GM12878 (cell line): Measurements from ENCODE around the gene ZNF366. TPM values are rescaled to one million over a fixed set of nuclear protein-coding genes. Genes with fewer than 3 reads are reported as not detected.

Source experiments
- ATAC-seq: fragments of 200-7000 bp; cut with Tn5 transposase; 3 replicates; pipeline ENCODE4 v1.9.1; 2020; ENCODE audit warnings: mild to moderate bottlenecking, moderate library complexity
- BruUV-seq: library from RNA; stranded (reverse); fragments of 400-500 nt; replicated peaks from 2 replicates; lab custom pipeline; 2021; lab: Mats Ljungman, UMichigan
- CTCF ChIA-PET: fragments of 300-600 bp; sonication (Branson Sonifier 250); formaldehyde crosslinking; extraction: SDS; loops from one replicate; lab custom pipeline; 2021; ENCODE audit warnings: inconsistent platforms; lab: Yijun Ruan, JAX
- POLR2A ChIA-PET: fragments of 350-600 bp; formaldehyde crosslinking; extraction: SDS; loops from one replicate; lab custom pipeline; 2021; ENCODE audit warnings: inconsistent platforms; lab: Charles Lee
- RAD21 ChIA-PET: fragments of 300-600 bp; sonication (Branson Sonifier 250); formaldehyde crosslinking; loops from one replicate; lab custom pipeline; 2023; ENCODE audit warnings: antibody characterized with exemption; ENCODE audit not compliant: unreplicated experiment; lab: Charles Lee
- SMC1A ChIA-PET: fragments of 300-600 bp; sonication (Branson Sonifier 250); formaldehyde crosslinking; loops from one replicate; lab custom pipeline; 2023; ENCODE audit not compliant: unreplicated experiment, uncharacterized antibody; lab: Charles Lee
- DNase-seq: peaks from one replicate; pipeline ENCODE4 v3.0.0-alpha.2; 2011; ENCODE audit warnings: low read depth, low spot score
- FAIRE-seq: peaks from 3 replicates; lab custom pipeline; 2011; peaks lifted over from hg19 to GRCh38; lab: Jason Lieb, UNC
- H2AFZ ChIP-seq: 2 replicates; pipeline ENCODE4 v1.6.0; 2011; ENCODE audit warnings: low read depth, low read length, control low read depth; ENCODE audit not compliant: control insufficient read depth
- H3K27ac ChIP-seq: 2 replicates; pipeline ENCODE4 v1.5.1; 2011; ENCODE audit warnings: control low read depth; ENCODE audit not compliant: control insufficient read depth, insufficient read depth
- H3K27me3 ChIP-seq, 2 experiments: replicated peaks in 1 of 2; 2 replicates each; pipeline versions ENCODE4 v1.6.0 to v1.6.1; 2011; ENCODE audit warnings: low read length in 1 of 2; ENCODE audit not compliant: control insufficient read depth in 2 of 2, insufficient read depth in 2 of 2
- H3K36me3 ChIP-seq, 2 experiments: 2 replicates each; pipeline ENCODE4 v1.5.1; 2011; ENCODE audit warnings: low read length in 1 of 2; ENCODE audit not compliant: control insufficient read depth in 2 of 2, insufficient read depth in 2 of 2
- H3K4me1 ChIP-seq: 2 replicates; pipeline ENCODE4 v1.6.1; 2011; ENCODE audit warnings: mild to moderate bottlenecking, low read length, moderate library complexity, mixed read lengths; ENCODE audit not compliant: control insufficient read depth, insufficient read depth
- H3K4me2 ChIP-seq: 2 replicates; pipeline ENCODE4 v1.6.0; 2011; ENCODE audit warnings: control low read depth; ENCODE audit not compliant: control insufficient read depth, insufficient read depth
- H3K4me3 ChIP-seq: fragments of 200-600 bp; sonication (generic); 2 replicates; pipeline ENCODE4 v1.5.1; 2016
- H3K79me2 ChIP-seq: 2 replicates; pipeline ENCODE4 v1.6.0; 2011; ENCODE audit warnings: low read length; ENCODE audit not compliant: control insufficient read depth, insufficient read depth
- H3K9ac ChIP-seq: 2 replicates; pipeline ENCODE4 v1.8.0; 2011; ENCODE audit warnings: low read length, control low read depth, mixed read lengths; ENCODE audit not compliant: control insufficient read depth, insufficient read depth
- H3K9me3 ChIP-seq: replicated peaks from 3 replicates; pipeline ENCODE4 v1.5.1; 2011; ENCODE audit warnings: mild to moderate bottlenecking, low read length; ENCODE audit not compliant: control insufficient read depth, insufficient read depth
- H4K20me1 ChIP-seq: 2 replicates; pipeline ENCODE4 v1.6.0; 2011; ENCODE audit not compliant: control insufficient read depth, insufficient read depth
- CTCF ChIP-seq, 3 experiments: IDR thresholded peaks in 2 of 3; conservative IDR thresholded peaks in 1 of 3; 2 replicates each; pipeline ENCODE4 v1.5.1; 2011; ENCODE audit warnings: low read depth in 3 of 3, low read length in 3 of 3, mild to moderate bottlenecking in 3 of 3, control low read depth in 2 of 3, moderate library complexity in 2 of 3, inconsistent platforms in 1 of 3, mixed read lengths in 1 of 3; ENCODE audit not compliant: control insufficient read depth in 2 of 3, insufficient read depth in 1 of 3; ENCODE audit errors: extremely low read depth in 1 of 3
- CUX1 ChIP-seq: IDR thresholded peaks from 2 replicates; pipeline ENCODE4 v1.6.1; 2012; ENCODE audit warnings: improper control_type of control experiment, low read depth, low read length; ENCODE audit not compliant: insufficient replicate concordance
- IKZF1 ChIP-seq: fragments of 450-650 bp; conservative IDR thresholded peaks from 2 replicates; pipeline ENCODE4 v1.6.1; 2017; ENCODE audit warnings: antibody characterized with exemption, mild to moderate bottlenecking
- IKZF2 ChIP-seq, 2 experiments: fragments of 450-650 bp; IDR thresholded peaks; 2 replicates each; pipeline ENCODE4 v1.6.1; 2017; ENCODE audit warnings: mild to moderate bottlenecking in 2 of 2, moderate library complexity in 2 of 2
- NBN ChIP-seq: fragments of 450-650 bp; IDR thresholded peaks from 2 replicates; pipeline ENCODE4 v1.6.1; 2016
- NR2C1 ChIP-seq: fragments of 450-650 bp; IDR thresholded peaks from 2 replicates; pipeline ENCODE4 v1.6.1; 2017; ENCODE audit warnings: antibody characterized with exemption, mild to moderate bottlenecking, moderate library complexity
- POLR2AphosphoS2 ChIP-seq: IDR thresholded peaks from 2 replicates; pipeline ENCODE4 v1.6.1; 2011; ENCODE audit warnings: low read depth, mild to moderate bottlenecking, low read length, improper control_type of control experiment, moderate library complexity
- RAD21 ChIP-seq: IDR thresholded peaks from 2 replicates; pipeline ENCODE4 v1.6.1; 2011; ENCODE audit warnings: mild to moderate bottlenecking, low read depth, low read length, moderate library complexity; ENCODE audit not compliant: insufficient read depth
- RBBP5 ChIP-seq: fragments of 200-600 bp; sonication (generic); conservative IDR thresholded peaks from 2 replicates; pipeline ENCODE4 v1.6.1; 2016
- RUNX3 ChIP-seq: IDR thresholded peaks from 2 replicates; pipeline ENCODE4 v1.6.1; 2012; ENCODE audit warnings: low read length, inconsistent platforms
- SMC3 ChIP-seq: IDR thresholded peaks from 2 replicates; pipeline ENCODE4 v1.6.1; 2011; ENCODE audit warnings: low read length, improper control_type of control experiment, borderline replicate concordance
- STAT3 ChIP-seq: IDR thresholded peaks from 2 replicates; pipeline ENCODE4 v1.6.1; 2011; ENCODE audit warnings: low read depth, low read length, improper control_type of control experiment
- YY1 ChIP-seq: IDR thresholded peaks from 2 replicates; pipeline ENCODE4 v1.6.1; 2011; ENCODE audit warnings: low read depth, mild to moderate bottlenecking, low read length
- ZBTB4 ChIP-seq: fragments of 450-650 bp; formaldehyde crosslinking; IDR thresholded peaks from 2 replicates; pipeline ENCODE4 v1.4.0; 2022; ENCODE audit warnings: mild to moderate bottlenecking, moderate library complexity
- WGBS: methylation state at CpG from one replicate; pipeline ENCODE4 v1.1.6; 2016; ENCODE audit warnings: low lambda C conversion rate; ENCODE audit not compliant: insufficient replicate concordance, insufficient coverage; ENCODE audit errors: missing lambda C conversion rate; 5-methylcytosine and 5-hydroxymethylcytosine counted together
- in situ Hi-C: fragments of 300-500 bp; cut with MboI; formaldehyde crosslinking; loops from 9 replicates; pipeline ENCODE4 v1.14.3; 2018; ENCODE audit warnings: mixed read lengths
- intact Hi-C: fragments of 100-400 bp; cut with micrococcal nuclease; formaldehyde crosslinking; loops from one replicate; pipeline ENCODE4 v1.14.2; 2022; ENCODE audit not compliant: unreplicated experiment
- polyA plus RNA-seq, 11 experiments: library from polyadenylated mRNA; depleted of rRNA in 4 of 11; unstranded in 6 of 11; stranded (reverse) in 5 of 11; fragments of >200 nt; fragmentation: Nextera tagmentation in 4 of 11; fragmentation: Illumina TruSeq in 1 of 11; extraction: Ambion mirVana in 4 of 11; extraction: Trizol in 1 of 11; gene quantifications; 1 replicate in 1 of 11; 2 replicates in 10 of 11; pipeline versions ENCODE4 v1.2.1 to v1.2.3, GENCODE V29; 2011 to 2016; ENCODE audit warnings: inconsistent platforms in 2 of 11, missing spikeins in 2 of 11, low read depth in 1 of 11
- total RNA-seq, 4 experiments: library from RNA; depleted of rRNA in 3 of 4; stranded (reverse); fragments of >200 nt in 3 of 4; fragmentation: Illumina TruSeq in 1 of 4; extraction: Trizol in 1 of 4; gene quantifications; 2 replicates each; pipeline versions ENCODE4 v1.2.1 to v1.2.3, GENCODE V29; 2013 to 2021

The ZNF366 gene
- total and polyA plus RNA-seq, 10 of the 15 experiments (the other 5 are each of a cell fraction or from before 2014, with no cell fraction given), result 0.01 to 0.18 (median 0.04) TPM; not detected in 6

- H3K27me3 ChIP-seq, result no peaks in the 10 kb centered on the region
- peak overlapping the region; percentile 39; the same call in 1 of the 2 replicates for H2AFZ ChIP-seq
- CTCF ChIA-PET, result interaction anchor here (0.8 to 22.6 kb wide), 25 partner anchors 8 to 624 kb away, joined by 3 to 323 read pairs (median 4); no protein-coding TSS in a partner anchor
- no peak overlapping the region for H3K4me2 ChIP-seq
- H3K27ac ChIP-seq, result no peak overlapping the region
- SMC1A ChIA-PET, result interaction anchor here (0.7 to 9.8 kb wide), 22 partner anchors 11 to 139 kb away, joined by 3 to 159 read pairs (median 5); no protein-coding TSS in a partner anchor
- WGBS, result 3% methylated on average over 2 of the region's 2 CpGs
- intact Hi-C loops, result loop anchor here (1.0 to 5.0 kb wide), 3 partner anchors 53 to 130 kb away; no protein-coding TSS in a partner anchor
- H3K9ac ChIP-seq, result no peak overlapping the region
- H3K79me2 ChIP-seq, result no peaks in the 10 kb centered on the region
- RAD21 ChIA-PET, result interaction anchor here (0.7 to 8.6 kb wide), 15 partner anchors 19 to 217 kb away, joined by 3 to 122 read pairs (median 4); no protein-coding TSS in a partner anchor
- no TSS peak for BruUV-seq
- POLR2A ChIA-PET, result interaction anchor here (1.4 kb wide), 1 partner anchor 129 kb away, joined by 3 read pairs; no protein-coding TSS in a partner anchor
- H3K4me3 ChIP-seq, result no peak overlapping the region
- no peaks in the 10 kb centered on the region for H3K36me3 ChIP-seq
- no peaks in the 10 kb centered on the region for H3K4me1 ChIP-seq
- no peaks in the 10 kb centered on the region for H3K9me3 ChIP-seq
- DNase-seq (no peak), ATAC-seq (peak; percentile 89), FAIRE-seq (peak; percentile 84)
- in situ Hi-C loops, result no loop called here
- no peaks in the 10 kb centered on the region for H4K20me1 ChIP-seq
- TF ChIP-seq CUX1 (no peak), YY1 (peak; percentile 76), POLR2AphosphoS2 (no peak), RAD21 (peak; percentile 84), NBN (0 out of 2 replicates have a peak, but pooled peaks have one; percentile 8), ZBTB4 (CRISPR knock-in tag) (no peak), SMC3 (peak; percentile 76), RBBP5 (no peak), NR2C1 (no peak), STAT3 (no peak), CTCF (IDR thresholded peaks at IDR 0.05 in 2 of 3, conservative IDR thresholded peaks at IDR 0.05 in 1 of 3; ENCODE audit: control insufficient read depth in 2 of 3, extremely low read depth in 1 of 3, insufficient read depth in 1 of 3, low read depth in 3 of 3, low read length in 3 of 3) (peak; percentile 70 to 74 (median 74)), IKZF1 (no peak), RUNX3 (peak; percentile 34; the same call in 1 of the 2 replicates), IKZF2 (IDR thresholded peaks at IDR 0.05) (no peak)
Observed at GRCh38 chr5:72394688-72395087, 112.5 kb downstream of the ZNF366 start.
